ENCODE measurements around the gene KLHL24.

KLHL24 gene

GRCh38 chr3:183653209-183654064 is 18.0 kb downstream of the KLHL24 start:
- no peak overlapping the region for H3K27ac ChIP-seq
- TF ChIP-seq ZFX (IDR thresholded peaks at IDR 0.05) (no peak), CTCF (conservative IDR thresholded peaks at IDR 0.05) (no peak)

- H3K27ac ChIP-seq = no peak overlapping the region
- no peak for TF ChIP-seq CTCF (conservative IDR thresholded peaks at IDR 0.05)
- no peak for TF ChIP-seq ZFX (IDR thresholded peaks at IDR 0.05)
Observed at GRCh38 chr3:183654727-183655126, 19.3 kb downstream of the KLHL24 start.

- TF ChIP-seq ZFX (IDR thresholded peaks at IDR 0.05) = no peak
- H3K27ac ChIP-seq = no peak overlapping the region
Observed at GRCh38 chr3:183662099-183662498, 26.7 kb downstream of the KLHL24 start.

GRCh38 chr3:183664913-183665381 is 29.5 kb downstream of the KLHL24 start:
- TF ChIP-seq CTCF (conservative IDR thresholded peaks at IDR 0.05) = no peak
- no peak for TF ChIP-seq ZFX (IDR thresholded peaks at IDR 0.05)
- no peak overlapping the region for H3K27ac ChIP-seq

- no peak overlapping the region for H3K27ac ChIP-seq
- TF ChIP-seq ZFX (IDR thresholded peaks at IDR 0.05) = no peak
Observed at GRCh38 chr3:183680061-183680460, 44.6 kb downstream of the KLHL24 start.

- H3K27ac ChIP-seq = no peak overlapping the region
- TF ChIP-seq CTCF (conservative IDR thresholded peaks at IDR 0.05) (no peak), ZFX (IDR thresholded peaks at IDR 0.05) (no peak)
Observed at GRCh38 chr3:183687705-183688104, 52.3 kb downstream of the KLHL24 start.

- peak overlapping the region; percentile 48 for H3K27ac ChIP-seq
- TF ChIP-seq ZFX (IDR thresholded peaks at IDR 0.05) = no peak
- no peak for TF ChIP-seq CTCF (conservative IDR thresholded peaks at IDR 0.05)
Observed at GRCh38 chr3:183688874-183689273, 53.5 kb downstream of the KLHL24 start.

GRCh38 chr3:183689621-183690020 is 54.2 kb downstream of the KLHL24 start:
- H3K27ac ChIP-seq = peak overlapping the region; percentile 13

- no peak overlapping the region for H3K27ac ChIP-seq
- TF ChIP-seq CTCF (conservative IDR thresholded peaks at IDR 0.05) = no peak
- TF ChIP-seq ZFX (IDR thresholded peaks at IDR 0.05) = no peak
Observed at GRCh38 chr3:183690402-183690995, 55.1 kb downstream of the KLHL24 start.
